Measurements from ENCODE around the gene PCIF1.

Gene PCIF1

GRCh38 chr20:45959126-45959525, 24.6 kb downstream of the PCIF1 start:
- H3K4me3 ChIP-seq (ENCODE audit: low read length) = no peak overlapping the region
- no peak for DNase-seq (ENCODE audit: low read depth, low spot score)

DNA sequence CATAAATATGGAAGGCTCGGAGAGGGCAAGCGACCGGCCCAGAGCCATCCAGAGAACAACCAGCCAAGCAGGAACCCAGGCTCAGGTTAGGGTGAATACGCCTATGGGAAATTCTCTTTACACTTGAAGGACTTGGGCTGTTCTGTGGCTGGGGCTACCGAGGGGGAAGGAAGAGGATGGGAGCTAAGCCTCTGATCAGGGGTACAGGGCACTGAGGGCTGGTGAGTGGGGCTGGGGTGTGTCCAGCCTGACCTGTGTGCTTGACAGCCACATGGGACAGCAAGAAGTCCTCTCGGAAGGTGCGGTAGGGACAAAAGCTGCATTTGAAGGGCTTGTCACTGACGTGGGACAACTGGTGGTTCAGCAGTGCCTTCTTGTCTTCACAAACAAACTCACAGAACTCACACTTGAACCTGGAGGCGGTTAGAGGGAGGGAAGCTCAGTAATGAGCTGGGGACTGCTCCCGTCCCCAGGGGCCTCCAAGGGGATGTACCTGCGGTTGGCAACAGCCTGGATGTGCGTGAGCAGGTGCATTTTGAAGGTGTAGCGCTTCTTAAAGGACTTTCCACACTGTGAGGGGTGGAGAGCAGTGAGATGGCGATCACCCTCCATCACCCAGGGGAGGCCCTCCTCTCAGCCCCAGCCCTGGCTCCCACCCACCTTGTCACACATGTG, 25.6 kb downstream of the PCIF1 start:
- no peak overlapping the region for H3K4me3 ChIP-seq (ENCODE audit: low read length)
- no peak for DNase-seq (ENCODE audit: low read depth, low spot score)

DNA sequence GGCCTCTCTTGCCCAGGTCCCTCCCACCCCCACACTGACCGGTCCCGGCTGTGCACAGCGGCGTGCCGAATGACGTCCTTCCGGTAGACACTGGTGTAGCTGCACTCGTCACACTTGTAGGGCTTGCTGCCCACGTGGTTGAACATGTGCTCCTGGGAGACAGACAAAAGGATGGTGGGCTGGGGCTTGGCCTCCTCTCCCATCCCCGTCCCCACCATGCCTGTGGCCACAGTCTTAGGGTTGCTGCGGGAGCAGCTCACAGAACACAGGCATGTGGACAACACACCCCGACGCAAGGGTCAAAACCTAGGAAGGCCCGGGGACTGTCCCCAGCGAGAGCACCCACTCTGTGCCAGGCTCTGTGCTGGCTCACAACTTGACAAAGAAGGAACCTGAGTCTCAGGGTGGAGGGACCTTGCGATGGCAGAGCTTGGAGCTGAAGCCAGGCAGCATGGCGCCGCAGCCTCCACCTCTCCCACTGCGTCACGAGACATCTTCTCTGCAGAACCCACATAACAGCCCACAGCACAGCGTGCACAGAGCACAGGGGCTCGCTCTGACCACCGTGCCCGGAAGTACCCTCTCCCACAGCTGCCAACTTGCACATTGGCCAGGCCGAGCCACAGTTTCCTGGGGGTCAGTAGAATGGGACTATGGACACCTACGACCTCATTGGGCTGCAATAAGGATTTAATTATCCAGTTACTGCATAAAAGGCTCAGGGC, 27.7 kb downstream of the PCIF1 start:
- DNase-seq (ENCODE audit: low read depth, low spot score) = no peak
- H3K4me3 ChIP-seq (ENCODE audit: low read length) = no peak overlapping the region

DNA sequence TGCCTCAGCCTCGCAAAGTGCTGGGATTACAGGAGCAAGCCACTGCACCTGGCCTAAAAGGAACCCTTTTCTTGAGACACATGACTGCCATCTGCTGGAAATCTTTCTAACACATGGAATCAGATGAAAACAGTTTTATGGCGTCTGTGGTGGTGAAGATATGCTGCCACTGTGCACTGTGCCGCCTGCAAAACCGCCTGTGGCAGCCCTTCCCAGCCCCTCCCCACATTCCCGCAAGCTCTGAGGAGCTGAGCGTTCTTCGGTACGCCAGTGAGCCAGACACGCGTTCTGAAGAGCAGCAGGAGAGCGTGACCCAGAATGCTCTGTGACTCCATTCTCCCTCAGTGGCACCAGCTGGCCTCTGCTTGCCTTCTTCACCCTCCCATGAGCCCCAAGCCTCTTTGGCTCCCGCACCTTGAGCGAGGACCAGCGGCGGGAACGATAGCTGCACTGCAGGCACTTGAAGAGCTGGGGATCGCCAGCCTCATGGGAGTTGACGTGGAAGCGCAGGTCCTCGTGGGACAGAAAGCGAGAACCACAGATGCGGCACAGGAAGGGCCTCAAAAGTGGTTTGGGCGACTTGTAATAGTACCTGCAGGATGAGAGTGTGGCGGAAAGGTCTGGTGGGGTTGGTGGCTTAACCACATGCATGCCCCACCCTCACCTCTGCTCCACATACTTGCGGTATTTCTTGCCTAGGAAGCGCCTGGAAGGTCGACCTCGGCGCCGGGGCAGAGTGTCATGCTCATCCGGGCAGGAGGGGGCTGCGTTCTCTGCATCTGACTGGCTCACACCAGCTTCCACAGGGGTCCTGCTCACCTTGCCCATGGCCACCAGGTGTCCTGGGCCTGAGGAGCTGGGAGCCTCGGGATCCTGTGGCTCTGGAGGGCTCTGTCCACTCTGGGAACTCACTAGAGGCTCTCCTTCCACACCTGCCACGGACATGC, 28.8 kb downstream of the PCIF1 start:
- peak; percentile 41 for DNase-seq (ENCODE audit: low read depth, low spot score)
- H3K4me3 ChIP-seq (ENCODE audit: low read length) = no peak overlapping the region

DNA sequence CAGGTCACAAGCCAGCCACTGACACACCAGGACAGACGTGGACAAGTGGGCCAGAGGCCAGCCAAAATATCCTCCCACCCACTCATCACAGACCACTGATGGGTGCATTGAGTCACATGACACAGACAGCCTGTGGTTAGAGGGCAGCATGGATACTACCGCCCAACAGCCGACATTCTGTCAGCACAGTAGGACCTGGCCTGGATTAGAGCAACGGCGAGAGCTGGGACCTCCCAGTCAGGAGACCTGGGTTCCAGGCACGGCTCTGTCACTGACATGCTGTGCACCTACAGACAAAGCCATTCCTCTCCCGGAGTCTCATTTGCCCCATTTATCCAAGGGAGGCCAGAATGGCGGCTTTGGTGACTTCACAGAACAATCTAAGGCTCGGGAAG, 29.5 kb downstream of the PCIF1 start:
- H3K4me3 ChIP-seq (ENCODE audit: low read length) = no peak overlapping the region
- DNase-seq (ENCODE audit: low read depth, low spot score) = no peak

DNA sequence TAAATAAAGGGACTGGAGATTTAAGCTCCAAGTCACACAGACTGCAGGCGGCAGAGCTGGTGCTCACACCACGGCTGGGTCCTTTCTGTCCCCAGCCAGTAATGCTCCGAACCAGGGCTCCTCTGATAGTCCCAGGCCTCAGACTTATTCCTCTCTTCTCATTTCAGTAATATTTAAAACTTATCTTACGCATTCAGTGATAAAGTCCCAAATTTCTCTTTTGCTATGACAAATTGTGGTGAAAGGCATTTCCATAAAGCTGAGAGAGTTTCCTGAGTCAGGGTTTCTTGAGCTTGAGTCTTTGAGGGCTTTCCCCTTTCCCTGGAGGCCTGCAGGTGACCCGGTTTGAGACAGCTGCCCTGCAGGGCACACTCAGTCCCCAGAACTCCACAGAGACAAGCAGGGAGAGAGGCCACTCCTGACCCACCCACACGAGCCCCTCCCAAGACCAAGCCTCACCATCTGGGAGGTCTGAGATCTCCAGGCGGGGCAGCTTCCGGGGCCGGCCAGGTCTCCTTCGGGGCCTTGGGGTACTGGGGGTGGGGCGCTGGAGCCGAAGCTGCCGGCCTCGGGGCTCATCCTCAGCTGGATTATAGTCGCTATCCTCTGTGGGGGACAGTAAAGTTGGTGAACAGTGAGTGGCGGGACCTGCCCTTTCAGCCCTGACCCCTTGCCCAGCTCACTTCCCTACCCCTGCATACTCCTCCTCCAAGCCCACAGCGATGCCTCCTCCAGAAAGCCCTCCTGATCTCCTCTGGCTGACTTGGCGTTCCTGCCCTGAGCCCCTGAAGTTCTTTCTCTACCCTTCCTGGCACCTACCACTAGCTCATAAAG, 30.9 kb downstream of the PCIF1 start:
- no peak overlapping the region for H3K4me3 ChIP-seq (ENCODE audit: low read length)

DNA sequence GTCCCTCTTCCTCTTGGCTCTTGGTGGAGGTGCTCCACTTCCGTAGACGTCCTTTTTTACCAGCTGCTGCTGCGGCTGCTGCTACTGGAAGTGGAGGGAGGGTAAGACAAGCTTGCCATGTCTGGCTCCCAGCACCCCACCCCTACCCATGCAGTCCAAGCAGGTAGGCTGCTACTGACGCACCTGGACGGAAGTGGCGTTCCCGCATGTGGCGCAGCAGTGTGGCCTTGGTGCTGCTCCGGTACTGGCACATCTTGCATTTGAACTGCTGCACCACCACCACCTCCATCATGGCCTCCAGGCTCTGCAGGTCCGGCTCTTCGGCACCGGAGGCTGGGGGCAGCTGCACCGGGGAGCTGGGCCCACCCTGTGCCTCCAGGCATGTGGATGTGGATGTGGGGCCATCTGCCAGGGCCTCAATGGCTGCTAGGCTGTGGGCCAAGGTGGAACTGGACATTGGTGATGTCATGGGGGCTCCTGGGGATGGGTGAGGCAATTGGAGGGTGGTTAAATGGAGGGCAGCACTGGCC, 33.1 kb downstream of the PCIF1 start:
- H3K4me3 ChIP-seq (ENCODE audit: low read length) = no peak overlapping the region
- DNase-seq (ENCODE audit: low read depth, low spot score) = no peak

More for the DNA sequence above, 30.9 kb downstream of the PCIF1 start:
- DNase-seq (ENCODE audit: low read depth, low spot score) = no peak

GRCh38 chr20:45968081-45968671, 33.7 kb downstream of the PCIF1 start:
- DNase-seq (ENCODE audit: low read depth, low spot score) = no peak
- H3K4me3 ChIP-seq (ENCODE audit: low read length) = no peak overlapping the region

DNA sequence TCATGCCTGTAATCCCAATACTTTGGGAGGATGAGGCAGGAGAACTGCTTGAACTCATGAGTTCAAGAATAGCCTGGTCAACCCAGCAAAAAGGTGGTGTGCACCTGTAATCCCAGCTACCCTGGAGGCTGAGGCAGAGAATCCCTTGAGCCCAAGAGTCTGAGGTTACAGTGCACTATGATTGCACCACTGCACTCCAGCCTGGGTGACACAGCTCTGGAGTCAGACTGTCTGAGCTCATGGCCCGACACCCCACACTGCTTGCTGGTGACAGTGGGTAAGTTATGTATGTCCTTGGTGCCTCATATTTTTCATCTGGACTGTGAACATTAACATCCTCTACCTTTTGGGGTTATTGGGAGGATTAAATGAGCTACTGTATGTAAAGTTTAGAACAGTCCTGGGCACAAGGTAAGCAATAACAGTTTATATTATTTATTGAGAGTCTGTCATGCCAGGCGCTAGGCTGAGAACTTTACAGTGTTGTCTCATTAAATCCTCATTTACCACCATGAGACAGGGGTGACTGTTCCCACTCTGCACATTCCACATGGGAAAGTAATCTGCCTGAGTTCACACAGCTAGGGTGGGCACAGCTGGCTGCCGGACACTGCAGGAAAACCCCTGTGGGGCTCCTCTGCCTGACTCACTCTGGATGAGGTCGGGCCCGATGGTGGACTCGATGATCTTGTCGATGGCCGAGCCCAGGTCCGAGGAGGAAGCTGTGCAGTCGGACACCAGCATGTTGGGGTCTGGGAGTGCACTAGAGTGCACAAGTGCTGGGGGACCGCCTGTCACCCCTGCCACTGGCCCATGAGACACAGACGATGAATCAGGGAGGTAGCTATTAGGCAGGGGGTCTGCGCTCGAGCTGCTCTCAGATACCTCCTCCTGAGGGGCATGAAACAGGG, 34.6 kb downstream of the PCIF1 start:
- no peak for DNase-seq (ENCODE audit: low read depth, low spot score)
- H3K4me3 ChIP-seq (ENCODE audit: low read length) = no peak overlapping the region

DNA sequence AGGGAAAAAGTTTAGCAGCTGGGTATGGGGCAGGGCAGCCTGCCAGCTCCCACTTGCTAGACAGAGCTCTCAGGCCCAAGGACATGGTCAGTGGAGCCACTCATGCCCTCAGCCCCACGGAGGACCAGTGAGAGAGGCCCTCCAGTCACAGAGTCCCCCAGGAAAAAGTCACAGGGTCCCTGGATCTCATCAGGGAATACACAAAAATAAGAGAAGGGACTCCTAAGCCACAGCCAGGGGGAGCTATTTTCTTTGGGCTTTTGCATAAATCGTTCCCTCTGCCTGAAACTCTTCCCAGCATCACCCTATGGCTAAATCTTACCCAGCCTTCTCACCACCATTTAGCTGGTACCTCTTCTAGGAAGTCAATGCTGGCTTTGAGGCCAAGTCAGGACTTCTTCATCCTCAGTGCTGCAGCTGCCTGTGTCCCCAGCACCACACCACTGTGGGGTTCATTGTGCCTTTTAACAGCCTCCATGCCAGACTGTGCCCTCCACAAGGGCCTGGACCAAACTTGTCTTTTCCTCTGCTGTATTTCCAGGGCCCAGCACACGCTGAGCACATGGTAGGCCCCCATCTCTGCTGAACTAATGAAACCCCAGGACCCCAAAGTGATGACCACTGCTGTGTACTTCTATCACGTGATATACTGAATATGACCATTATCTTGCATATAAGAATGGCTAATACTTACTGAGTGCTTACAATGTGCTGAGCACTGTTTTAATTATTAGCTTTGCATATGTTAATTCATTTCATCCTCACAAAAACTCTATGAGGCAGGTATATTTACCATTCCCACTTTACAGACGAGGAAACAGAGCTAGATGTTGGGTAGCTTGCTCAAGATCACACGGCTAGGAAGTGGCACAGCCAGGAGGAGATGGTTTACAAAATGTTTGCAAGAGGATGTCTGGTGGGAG, 35.5 kb downstream of the PCIF1 start:
- H3K4me3 ChIP-seq (ENCODE audit: low read length) = peak overlapping the region; percentile 98
- peak; percentile 48 for DNase-seq (ENCODE audit: low read depth, low spot score)

DNA sequence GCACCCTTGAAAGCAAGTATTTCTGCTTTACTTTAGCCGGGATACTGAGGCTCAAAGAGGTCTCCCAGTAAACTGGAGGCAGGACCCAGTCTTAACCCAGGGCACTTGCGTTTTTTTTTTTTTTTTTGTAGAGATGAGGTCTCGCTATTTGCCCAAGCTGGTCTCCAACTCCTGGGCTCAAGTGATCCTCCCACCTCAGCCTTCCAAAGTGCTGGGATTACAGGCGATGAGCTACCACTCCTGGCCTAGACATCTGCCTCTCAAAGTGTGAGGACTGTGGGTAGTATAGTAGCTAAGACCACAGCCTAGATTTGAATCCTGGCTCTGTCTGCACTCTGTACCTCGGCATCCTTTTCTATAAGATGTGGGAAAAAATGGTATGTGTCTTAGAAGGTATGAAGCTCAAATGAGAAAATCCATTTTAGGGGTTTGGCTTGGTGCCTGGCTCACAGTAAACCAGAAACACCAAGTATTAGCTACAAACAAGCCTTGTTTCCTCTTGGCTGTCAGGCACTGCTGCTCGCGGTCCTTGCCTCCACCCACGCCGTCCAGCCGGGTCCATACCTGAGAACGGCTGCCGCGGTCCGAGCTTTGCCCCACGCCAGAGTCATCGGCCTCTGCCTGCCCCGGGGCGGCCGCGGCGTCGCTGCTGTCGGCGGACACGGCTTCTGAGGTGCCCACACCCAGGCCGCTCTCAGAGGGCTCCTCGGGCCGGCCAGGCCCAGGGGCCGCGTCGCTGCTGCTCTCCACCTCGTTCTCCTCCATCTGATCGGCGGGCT, 36.4 kb downstream of the PCIF1 start:
- no peak for DNase-seq (ENCODE audit: low read depth, low spot score)
- H3K4me3 ChIP-seq (ENCODE audit: low read length) = peak overlapping the region; percentile 98

GRCh38 chr20:45971425-45971674, 36.9 kb downstream of the PCIF1 start:
- H3K4me3 ChIP-seq (ENCODE audit: low read length) = peak overlapping the region; percentile 98
- no peak for DNase-seq (ENCODE audit: low read depth, low spot score)

GRCh38 chr20:45971675-45972499, 37.4 kb downstream of the PCIF1 start, which contains the start of gene ZNF335:
TSS of gene ZNF335 (minus strand) at chr20:45972203. CDS start at chr20:45971410, 793 bp downstream.
- peak; percentile 93 for DNase-seq (ENCODE audit: low read depth, low spot score)
- H3K4me3 ChIP-seq (ENCODE audit: low read length) = peak within 1 kb of the TSS; percentile 98

- no peak for DNase-seq (ENCODE audit: low read depth, low spot score)
- peak overlapping the region; percentile 98 for H3K4me3 ChIP-seq (ENCODE audit: low read length)
Measured at GRCh38 chr20:45972500-45973183, 38.2 kb downstream of the PCIF1 start.

Measured in Jurkat, Clone E6-1 (cell line).